ENCODE data around the gene ALS2CL. TPM values are rescaled to one million over a fixed set of nuclear protein-coding genes. Genes with fewer than 3 reads are reported as not detected.

ALS2CL gene
- total RNA-seq, 4 donors from 2014 or later = 13.0 to 20.1 (median 16.4) TPM

DNA sequence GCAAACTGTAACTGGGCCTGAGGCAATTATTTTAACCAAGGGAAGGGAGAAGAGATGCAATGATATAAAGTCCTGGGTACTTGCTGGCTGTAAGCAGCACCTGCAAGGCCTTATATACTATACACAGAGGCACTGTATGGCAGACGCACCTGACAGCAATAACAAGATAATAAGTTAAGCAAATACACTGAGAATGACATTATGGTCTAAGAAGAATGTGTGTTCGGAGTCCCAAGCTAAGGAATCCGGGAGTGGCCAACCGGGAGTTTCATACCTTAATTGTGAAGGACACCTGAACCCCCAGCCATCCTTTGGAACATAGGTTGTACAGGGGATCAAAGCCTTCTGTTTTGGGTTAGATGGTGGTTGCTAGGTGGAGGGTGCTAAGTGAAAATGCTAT is 67.4 kb downstream of the ALS2CL start:
- no peaks in the 10 kb centered on the region for H3K27me3 ChIP-seq
- H3K4me1 ChIP-seq = peaks cover 0 to 26% (median 11%) of the 10 kb centered on the region in 4 donors
- H3K4me3 ChIP-seq = no peak overlapping the region
- WGBS, 2 donors = 91 to 92% methylated on average over 4 of the region's 4 CpGs
- TF ChIP-seq, protein P1, sequence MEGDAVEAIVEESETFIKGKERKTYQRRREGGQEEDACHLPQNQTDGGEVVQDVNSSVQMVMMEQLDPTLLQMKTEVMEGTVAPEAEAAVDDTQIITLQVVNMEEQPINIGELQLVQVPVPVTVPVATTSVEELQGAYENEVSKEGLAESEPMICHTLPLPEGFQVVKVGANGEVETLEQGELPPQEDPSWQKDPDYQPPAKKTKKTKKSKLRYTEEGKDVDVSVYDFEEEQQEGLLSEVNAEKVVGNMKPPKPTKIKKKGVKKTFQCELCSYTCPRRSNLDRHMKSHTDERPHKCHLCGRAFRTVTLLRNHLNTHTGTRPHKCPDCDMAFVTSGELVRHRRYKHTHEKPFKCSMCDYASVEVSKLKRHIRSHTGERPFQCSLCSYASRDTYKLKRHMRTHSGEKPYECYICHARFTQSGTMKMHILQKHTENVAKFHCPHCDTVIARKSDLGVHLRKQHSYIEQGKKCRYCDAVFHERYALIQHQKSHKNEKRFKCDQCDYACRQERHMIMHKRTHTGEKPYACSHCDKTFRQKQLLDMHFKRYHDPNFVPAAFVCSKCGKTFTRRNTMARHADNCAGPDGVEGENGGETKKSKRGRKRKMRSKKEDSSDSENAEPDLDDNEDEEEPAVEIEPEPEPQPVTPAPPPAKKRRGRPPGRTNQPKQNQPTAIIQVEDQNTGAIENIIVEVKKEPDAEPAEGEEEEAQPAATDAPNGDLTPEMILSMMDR (IDR thresholded peaks at IDR 0.05) = no peak
- TF ChIP-seq EP300 (IDR thresholded peaks at IDR 0.05) (no peak), POLR2A (IDR thresholded peaks at IDR 0.05) (no peak)
- no peak overlapping the region for H3K27ac ChIP-seq
- H3K36me3 ChIP-seq = no peaks in the 10 kb centered on the region
- H3K9me3 ChIP-seq = no peaks in the 10 kb centered on the region
- DNase-seq (ENCODE audit: low spot score in 2 of 2) = no peak

- Histone ChIP-seq H3K9me3 (no peaks in the 10 kb centered on the region), H3K27me3 (no peaks in the 10 kb centered on the region), H3K36me3 (no peaks in the 10 kb centered on the region), H3K4me3 (no peak overlapping the region), H3K4me1 (peaks cover 0 to 19% (median 9%) of the 10 kb centered on the region in 4 donors), H3K27ac (no peak overlapping the region)
- WGBS, 2 donors = 81 to 83% methylated on average over 3 of the region's 3 CpGs
- DNase-seq (ENCODE audit: low spot score in 2 of 2) = no peak
- TF ChIP-seq, protein P1 (IDR thresholded peaks at IDR 0.05) = no peak
- no peak for TF ChIP-seq POLR2A (IDR thresholded peaks at IDR 0.05)
- no peak for TF ChIP-seq EP300 (IDR thresholded peaks at IDR 0.05)
Measured at GRCh38 chr3:46624975-46625490, 68.4 kb downstream of the ALS2CL start.

GRCh38 chr3:46624533-46624932 is 68.9 kb downstream of the ALS2CL start:
- H3K4me1 ChIP-seq = peaks cover 0 to 18% (median 6%) of the 10 kb centered on the region in 4 donors
- DNase-seq (ENCODE audit: low spot score in 2 of 2) = no peak
- WGBS, 2 donors = 48 to 63% methylated on average over 2 of the region's 2 CpGs
- H3K9me3 ChIP-seq = no peaks in the 10 kb centered on the region
- no peaks in the 10 kb centered on the region for H3K27me3 ChIP-seq
- H3K4me3 ChIP-seq = no peak overlapping the region
- no peaks in the 10 kb centered on the region for H3K36me3 ChIP-seq
- H3K27ac ChIP-seq = no peak overlapping the region
- TF ChIP-seq, protein P1 (IDR thresholded peaks at IDR 0.05) = no peak
- no peak for TF ChIP-seq EP300 (IDR thresholded peaks at IDR 0.05)
- TF ChIP-seq POLR2A (IDR thresholded peaks at IDR 0.05) = no peak

DNA sequence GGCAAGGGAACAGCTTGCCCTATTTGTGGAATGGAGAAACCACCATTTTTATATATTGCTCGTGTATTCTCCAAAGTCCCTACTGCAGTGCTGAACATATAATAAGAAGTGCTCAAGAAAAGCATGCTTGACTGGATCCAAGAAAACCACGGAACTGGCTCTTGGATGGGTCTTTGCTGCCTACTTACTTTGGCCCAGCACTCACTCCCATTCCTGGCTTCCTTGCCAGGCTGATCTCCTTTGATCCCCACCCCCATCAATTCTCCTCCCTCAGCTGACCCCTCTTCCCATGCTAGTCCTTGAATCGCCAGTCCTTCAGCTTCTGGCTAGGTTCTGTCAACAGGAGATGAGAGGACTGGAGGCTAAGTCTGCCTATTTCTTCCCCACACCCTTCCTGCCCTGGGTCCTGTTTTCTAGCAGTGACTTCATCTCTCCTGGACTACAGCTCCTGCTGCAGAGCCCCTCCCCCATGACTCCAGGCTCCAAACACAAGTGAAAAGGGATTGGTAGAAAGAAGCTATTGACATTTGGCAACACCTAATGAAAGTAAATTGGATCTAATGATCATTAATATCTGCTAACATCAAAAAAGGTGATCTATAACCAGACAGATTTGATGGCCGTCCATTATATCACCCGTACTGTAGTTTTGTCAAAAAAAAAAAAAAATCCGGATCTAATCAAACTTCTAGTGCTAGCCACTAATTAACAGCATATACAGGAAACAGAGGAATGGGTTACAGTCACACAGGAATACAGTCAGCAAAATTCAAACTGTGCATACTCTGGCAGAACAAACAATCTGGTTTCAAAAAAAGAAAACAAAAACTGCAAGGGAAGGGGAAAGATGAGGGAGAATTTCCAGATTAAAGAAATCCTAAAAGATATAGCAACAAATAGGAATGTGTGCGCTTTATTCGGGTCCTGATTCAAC is 73.4 kb downstream of the ALS2CL start:
- Histone ChIP-seq H3K4me1 (peaks cover 0 to 4% (median 0%) of the 10 kb centered on the region in 4 donors), H3K36me3 (no peaks in the 10 kb centered on the region), H3K27ac (no peak overlapping the region), H3K27me3 (peaks cover 0 to 5% of the 10 kb centered on the region in 2 donors), H3K4me3 (no peak overlapping the region), H3K9me3 (no peaks in the 10 kb centered on the region)
- DNase-seq (ENCODE audit: low spot score in 2 of 2) = no peak
- TF ChIP-seq, protein P1 (IDR thresholded peaks at IDR 0.05) = no peak
- no peak for TF ChIP-seq POLR2A (IDR thresholded peaks at IDR 0.05)
- no peak for TF ChIP-seq EP300 (IDR thresholded peaks at IDR 0.05)
- whole genome bisulfite sequencing, 2 donors = 57 to 60% methylated on average over 8 of the region's 8 CpGs

Small RNAs within 50 kb of the gene (small RNA-seq; reads per million reads assigned to genes)
- gene RF00591 = not detected

Other genes with a start within 250 kb of the ALS2CL start
- gene LTF, start 228.8 kb downstream of the ALS2CL start, total RNA-seq = 1 to 10 TPM in 1 of 4 donors, under 1 TPM in 2, not detected in 1; 0.30 to 1.2 (median 0.42) TPM
- gene RTP3, start 195.7 kb downstream of the ALS2CL start, total RNA-seq = not detected
- gene LRRC2, start 127.4 kb downstream of the ALS2CL start, total RNA-seq = 1 to 10 TPM in 1 of 4 donors, under 1 TPM in 2, not detected in 1; 0.59 to 1.5 (median 0.60) TPM
- under 1 TPM in 1 of 4 donors, not detected in 3; 0.22 TPM for gene FAM240A, start 81.2 kb downstream of the ALS2CL start, total RNA-seq
- under 1 TPM in 1 of 4 donors, not detected in 3; 0.21 TPM for gene TMIE, start 7.7 kb upstream of the ALS2CL start, total RNA-seq
- gene PRSS50, start 24.2 kb upstream of the ALS2CL start, total RNA-seq = under 1 TPM in 2 of 4 donors, not detected in 2; 0.22 to 0.42 TPM
- gene MYL3, start 169.8 kb upstream of the ALS2CL start, total RNA-seq = 10 to 100 TPM in 1 of 4 donors, 1 to 10 TPM in 3; 5.4 to 17.1 (median 8.6) TPM
- gene PTH1R, start 184.0 kb upstream of the ALS2CL start, total RNA-seq = 10 to 100 TPM in 3 of 4 donors, 1 to 10 TPM in 1; 8.1 to 14.3 (median 13.6) TPM